ENCODE data around the gene MAP2K7.
"Not testable (repeated sequence)": the region's sequence is repeated elsewhere in the genome, so short reads cannot be mapped to it uniquely, and the experiment has no call there.

The MAP2K7 gene

DNA sequence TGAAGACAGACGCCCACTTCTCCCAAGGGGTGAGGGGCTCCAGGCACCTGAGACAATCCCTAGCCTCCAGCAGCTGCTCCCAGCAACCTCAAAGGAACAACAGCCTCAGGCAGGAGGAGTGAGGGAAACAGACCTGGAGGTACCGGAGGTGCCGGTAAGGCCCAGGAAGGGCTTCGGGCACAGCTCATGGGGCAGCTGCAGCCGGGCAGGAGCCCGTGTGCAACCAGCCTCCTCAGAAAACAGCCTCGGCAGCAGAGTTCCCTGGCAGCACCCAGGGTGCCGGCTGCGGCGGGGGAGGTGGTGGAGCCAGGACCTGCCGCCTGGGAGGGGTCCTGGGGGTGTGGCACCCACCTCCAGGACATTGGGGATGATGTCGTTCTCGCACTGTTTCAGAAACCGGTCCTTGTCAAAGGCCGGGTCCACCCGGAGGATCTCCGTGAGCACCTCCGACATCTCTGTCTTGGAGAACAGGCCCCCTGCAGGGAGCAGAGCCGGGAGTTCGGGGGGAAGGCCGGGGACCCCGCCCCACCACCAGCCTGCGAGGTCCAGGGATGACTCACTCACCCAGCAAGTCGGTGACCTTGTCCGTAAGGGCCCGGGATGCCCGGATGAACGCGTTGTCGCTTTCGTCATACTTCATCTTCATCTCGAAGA, 28.7 kb downstream of the MAP2K7 start:
- no peak for DNase-seq

DNA sequence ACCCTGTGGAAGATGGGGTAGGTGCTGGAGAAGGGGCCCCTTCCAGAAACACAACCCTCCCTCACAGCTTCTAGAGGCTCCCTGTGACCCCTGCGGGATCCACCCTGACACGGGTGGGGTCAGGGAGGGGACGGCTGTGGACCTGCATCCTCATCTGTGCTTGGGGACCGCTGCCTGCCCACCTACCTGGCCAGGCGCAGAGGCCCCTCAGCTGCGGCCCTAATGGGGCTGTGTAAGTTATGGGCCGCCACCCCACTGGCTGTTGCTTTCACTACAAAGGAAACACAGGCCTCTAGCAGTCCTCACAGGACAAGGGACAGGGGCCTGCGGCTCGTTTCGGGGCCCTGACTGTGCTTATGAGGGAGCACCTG, 29.2 kb downstream of the MAP2K7 start:
- no peak for DNase-seq

DNA sequence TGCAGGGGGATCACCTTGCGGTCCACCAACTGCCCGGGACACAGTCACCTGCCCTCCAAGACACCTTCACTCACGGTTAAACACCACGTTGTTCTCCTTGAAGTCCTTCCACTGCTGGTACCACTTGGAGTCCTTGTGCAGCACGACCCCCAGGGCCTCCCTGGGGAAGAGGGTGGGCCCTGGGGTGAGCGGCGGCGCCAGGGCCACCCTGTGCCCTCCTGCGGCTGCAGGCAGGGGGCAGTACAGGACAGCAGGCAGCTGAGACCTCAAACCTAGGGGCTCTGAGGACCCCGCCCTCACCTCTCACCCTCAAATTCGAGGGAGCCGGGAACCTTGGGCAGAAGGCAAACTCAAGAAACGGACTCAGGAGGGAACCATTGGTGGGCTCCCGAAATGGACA, 29.7 kb downstream of the MAP2K7 start:
- no peak for DNase-seq

DNA sequence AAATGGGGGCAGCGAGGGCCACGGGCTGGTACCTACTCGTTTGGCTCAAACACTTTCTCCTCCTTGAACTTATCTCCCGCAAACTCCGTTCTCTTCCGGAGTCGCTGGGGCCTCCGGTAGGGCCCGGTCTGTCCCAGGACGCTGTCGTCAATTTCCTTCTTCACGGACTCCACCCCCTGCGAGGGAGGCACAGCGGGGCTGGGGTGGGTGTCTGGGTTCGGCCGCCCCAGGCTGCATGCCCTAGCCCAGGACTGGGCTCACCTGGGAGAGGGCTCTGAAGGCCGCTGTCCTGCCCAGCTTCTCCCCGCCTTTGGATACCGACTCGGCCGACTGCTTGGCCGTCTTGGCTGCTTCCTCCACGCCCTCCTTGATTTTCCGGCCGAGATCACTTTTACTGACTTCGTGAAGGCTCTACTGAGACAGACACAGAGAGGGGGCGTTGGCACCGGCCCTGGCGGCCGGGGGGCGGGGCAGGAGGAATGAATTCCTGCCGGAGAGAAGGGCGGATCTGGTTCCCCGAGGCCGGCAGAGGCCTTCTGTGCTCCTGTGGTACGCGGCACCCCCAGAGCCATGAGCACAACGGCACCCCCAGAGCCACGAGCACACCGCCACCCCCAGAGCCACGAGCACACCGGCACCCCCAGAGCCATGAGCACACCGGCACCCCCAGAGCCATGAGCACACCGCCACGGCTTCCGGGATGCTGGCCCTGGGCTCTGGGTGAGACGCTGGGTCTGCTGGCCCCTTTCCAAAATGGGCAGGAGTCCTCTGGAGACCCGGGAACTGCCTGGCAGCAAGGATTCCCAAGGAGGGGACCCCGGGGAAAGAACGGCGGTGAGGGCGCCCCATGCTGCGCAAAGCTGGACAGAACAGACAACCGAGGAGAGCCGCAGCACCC, 30.4 kb downstream of the MAP2K7 start:
- DNase-seq, result no peak

DNA sequence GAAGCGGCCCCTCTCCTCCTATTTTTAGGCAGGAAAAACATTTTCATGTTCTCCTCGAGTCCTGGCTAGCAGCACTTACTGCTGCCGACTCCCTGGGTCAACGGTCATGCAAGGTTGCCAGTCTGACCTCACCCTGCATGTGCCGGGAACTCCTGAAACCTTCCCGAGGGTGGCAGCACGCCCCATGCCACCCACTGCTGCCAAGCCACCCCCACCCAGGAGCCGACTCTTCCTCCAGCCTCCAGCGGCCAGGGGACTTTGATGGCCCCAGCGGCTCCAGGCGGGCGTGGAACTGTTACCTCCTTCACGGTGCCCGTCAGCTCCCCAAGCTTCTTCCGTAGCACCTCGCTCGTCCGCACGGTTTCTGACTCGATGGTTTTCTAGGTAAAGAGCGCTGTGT, 31.1 kb downstream of the MAP2K7 start:
- no peak for DNase-seq

DNA sequence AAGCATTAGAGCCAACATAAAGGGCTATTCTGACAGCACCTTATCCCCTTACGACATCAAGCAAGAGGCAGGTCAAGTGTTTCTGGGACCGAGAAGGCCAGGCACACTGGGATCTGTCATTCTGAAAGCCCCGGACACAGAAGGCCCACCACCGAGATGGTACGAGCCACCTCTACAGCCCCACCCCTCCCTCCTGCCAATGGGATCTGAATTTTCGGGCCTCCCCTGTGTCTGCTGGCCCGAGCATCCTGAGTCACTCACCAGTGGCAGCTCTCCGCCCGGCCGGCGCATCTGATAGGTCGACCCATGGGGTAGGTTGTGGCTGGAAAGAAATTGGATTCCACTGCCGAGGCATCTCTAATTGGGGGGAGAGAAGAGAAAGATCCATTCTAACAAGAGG, 37.2 kb downstream of the MAP2K7 start:
- no peak for DNase-seq

DNA sequence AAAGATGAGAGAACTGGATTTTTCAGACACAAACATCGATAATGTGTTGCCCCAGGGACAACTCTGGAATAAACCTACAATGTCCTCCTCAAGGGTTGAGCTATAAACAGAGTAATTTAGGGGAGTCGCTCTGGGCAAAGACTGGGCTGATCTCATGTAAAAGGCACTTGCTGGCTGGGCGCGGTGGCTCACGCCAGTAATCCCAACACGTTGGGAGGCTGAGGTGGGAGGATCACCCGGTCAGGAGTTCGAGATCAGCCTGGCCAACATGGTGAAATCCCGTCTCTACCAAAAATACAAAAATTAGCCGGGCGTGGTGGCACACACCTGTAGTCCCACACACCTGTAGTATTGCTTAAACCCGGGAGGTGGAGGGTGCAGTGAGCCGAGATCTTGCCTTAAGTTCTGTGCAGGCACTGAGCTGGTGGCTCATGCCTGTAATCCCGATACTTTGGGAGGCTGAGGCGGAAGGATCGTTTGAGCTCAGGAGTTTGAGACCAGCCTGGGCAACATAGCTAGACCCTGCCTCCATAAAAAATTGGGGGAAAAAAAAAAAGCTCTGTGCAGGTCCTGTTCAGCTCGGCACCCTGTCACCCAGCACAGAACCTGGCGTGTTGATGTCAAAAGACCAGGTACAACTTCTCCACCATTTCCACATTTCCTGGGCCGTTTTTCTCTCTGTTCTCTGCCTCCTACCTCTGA, 38.4 kb downstream of the MAP2K7 start:
- DNase-seq, result no peak

DNA sequence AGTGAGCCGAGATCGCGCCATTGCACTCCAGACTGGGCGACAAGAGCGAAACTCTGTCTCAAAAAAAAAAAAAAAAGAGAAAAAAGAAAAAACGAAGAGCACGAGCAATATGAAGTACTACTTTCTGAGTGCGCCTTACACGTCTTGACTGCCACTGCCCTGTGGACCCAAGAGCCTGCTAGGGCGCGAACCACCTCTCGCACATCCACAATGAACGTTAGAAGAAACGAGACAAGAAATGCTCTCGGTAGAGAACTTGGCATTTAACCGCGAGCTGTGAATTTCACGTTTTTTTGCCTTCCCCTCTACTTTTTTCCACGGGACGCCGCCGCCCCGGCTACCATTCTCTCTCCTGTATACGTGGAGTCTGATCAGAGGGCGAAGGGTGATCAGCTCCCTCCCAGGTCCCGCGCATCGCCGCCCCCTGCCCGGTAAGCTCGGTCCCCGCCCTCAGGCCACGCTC, 39.3 kb downstream of the MAP2K7 start:
- DNase-seq, result no peak

DNA sequence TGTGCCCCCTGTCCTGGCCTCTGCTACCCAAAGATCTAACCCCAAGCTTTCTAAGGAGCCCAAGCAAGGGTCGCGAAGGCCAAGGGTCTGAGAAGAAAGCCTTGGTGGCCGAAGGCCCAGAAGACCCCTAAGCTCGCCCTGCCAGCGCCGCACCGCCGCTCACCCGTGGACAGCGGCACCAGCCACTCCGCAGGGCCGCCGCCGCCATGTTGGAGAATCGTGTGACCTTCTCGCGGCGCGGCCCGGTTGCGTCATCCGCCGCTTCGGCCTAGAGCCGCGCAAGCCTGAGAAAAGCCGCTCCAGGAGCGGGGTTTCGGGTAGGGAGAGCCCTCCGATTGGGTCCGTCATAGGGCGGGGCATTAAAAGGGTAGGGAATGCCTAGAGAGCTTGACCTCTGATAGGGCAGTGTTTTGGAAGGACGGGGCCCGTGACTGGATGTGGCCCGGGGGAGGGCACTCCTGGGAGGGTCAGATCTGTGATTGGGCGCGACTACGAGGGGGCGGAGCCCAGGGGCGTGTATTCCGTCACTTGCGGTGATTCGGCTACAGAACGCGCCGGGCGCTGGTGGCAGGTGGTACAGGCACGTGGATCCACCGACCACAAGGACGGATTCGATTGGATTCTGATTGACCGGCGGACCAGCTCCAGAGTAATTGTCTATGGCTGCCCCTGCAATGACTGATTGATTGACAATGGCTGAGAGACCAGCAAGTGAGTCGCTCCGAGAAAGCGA, 39.9 kb downstream of the MAP2K7 start, which contains the start of gene TIMM44:
Gene TIMM44, minus strand, starts transcription at position 223 of the 733 bp plus-strand sequence. Its CDS starts 15 bp downstream, at position 208.
- DNase-seq, result peak; percentile 97

DNA sequence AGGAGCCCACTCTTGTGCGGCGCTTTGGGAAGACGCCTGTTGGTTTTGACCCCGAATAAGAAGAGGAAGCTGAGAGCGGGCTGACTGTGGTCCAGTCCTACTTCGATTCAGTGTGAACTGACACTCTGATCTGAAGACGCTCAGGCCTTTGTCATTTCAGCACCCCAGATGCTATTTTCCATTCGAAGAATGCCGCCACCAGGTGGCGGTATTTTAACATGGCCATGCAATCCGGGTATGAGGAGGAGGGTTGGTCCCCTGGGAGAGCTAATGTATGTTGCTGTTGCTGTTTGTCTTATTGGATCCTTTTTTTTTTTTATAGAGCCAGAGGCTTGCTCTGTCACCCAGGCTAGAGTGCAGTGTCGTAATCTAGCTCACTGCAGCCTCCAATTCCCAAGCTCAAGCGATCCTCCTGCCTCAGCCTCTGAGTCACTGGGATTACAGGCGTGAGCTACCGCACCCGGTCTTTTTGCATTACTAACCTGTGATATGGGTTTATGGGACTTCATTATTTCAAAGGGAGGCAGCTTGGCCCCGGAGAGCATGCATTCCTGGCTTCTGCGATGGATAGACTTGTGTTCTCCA, 40.6 kb downstream of the MAP2K7 start:
- peak; percentile 76 for DNase-seq

DNA sequence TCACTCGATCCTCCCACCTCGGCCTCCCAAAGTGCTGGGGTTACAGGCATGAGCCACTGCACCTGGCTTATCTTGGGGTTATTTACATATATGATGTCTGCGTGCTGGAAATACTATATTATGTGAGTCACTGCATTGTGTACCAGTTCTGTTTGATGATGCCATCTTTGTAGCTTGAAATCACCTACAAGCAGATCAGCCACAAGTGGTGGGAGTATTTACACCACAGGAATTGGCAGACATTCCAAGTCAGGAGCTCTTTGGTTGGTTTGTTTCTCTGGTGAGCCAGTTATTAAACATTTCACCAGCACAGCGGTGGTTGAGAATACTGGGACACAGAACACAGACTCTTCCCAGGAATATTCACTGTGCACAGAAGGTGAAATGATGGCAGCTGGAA, 44.3 kb downstream of the MAP2K7 start:
- DNase-seq, result no peak

DNA sequence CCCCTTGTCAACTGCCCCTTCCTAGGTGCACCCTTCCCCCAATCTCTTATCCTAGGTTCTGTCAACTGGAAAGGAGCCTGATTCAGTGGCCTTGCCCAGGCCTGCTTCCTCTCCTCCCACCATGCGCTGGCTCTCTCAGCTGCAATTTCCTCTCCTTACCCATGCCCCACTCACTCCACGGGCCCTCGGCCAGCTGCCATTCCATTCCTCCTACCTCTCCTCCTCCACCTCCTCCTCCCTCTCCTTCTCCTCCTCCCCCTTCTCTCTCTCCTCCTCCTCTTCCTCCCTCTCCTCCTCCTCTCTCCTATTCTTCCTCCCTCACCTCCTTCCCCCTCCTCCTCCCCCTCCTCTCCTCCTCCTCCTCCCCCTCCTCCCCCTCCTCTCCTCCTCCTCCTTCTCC, 49.4 kb downstream of the MAP2K7 start:
- DNase-seq, result no peak

DNA sequence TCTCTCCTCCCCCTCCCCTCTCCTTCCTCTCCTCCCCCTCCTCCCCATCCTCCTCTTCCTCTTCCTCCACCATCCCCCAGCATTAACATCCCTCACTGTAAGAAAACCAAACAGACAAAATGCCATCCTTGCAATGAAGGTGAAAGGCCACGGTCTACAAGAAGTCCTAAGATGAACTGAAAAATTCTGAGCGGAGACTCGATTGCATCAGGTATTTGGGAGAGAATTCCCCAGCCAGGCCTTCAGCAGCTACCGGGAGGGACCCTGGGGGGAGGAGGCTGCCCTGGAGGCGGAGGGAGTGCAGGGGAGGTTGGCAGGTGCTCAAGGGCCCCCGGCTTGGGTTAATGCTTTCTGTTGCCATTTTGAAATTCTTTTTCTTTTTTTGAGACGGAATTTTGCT, 49.9 kb downstream of the MAP2K7 start:
- no peak for DNase-seq

DNA sequence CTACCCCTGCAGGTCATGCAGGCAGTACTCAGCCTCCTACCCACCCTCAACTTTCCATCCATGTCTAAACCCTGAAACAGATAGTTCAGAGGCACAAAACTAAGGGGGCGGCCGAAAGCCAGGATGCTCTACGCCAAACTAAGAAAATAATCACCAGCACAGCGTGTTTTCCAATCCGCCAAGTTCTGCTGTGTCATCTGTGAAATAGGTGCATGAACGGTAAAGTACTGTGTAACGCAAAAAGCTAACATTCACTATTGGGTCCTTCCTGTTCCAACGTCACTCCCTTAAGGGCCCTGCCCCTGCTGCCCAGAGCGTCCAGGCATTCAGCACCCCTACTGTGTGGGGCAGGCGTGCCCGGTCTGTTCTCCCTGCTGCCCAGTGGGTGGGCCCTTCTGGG, 52.0 kb downstream of the MAP2K7 start:
- DNase-seq, result no peak

DNA sequence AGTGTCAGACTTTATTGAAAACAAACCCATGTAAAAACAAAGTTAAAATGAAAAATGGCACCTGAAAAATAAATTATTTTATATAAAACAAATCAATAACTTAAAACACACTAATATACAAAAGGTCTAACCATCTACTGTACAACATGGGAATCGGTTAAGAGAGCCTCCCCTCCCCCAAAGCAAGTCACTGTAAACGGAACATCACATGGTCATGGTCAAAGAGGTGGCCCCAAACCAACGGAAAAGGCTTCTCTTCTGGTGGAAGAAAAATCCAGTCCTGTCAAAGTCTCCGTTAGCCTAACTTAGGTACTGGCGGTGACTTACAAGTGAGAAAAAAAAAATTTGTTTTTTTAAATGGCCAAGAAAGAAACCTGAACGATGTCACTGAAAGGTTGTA, 55.5 kb downstream of the MAP2K7 start:
- no peak for DNase-seq

DNA sequence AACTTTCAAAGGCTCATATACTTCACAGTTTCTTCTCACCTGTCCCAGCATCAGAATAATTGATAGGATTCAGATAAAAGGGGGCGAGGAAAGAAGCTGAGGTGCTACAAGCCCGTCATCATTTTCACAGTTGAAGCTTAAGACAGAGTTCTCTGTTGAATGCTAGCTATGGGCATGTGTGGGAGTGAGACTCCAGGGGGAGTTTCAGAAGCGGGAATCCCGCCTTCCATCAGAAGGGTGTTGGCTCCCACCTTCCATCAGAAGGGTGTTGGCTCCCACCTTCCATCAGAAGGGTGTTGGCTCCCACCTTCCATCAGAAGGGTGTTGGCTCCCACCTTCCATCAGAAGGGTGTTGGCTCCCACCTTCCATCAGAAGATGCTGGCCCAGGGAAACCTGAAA, 57.4 kb downstream of the MAP2K7 start:
- not testable (repeated sequence) for DNase-seq

DNA sequence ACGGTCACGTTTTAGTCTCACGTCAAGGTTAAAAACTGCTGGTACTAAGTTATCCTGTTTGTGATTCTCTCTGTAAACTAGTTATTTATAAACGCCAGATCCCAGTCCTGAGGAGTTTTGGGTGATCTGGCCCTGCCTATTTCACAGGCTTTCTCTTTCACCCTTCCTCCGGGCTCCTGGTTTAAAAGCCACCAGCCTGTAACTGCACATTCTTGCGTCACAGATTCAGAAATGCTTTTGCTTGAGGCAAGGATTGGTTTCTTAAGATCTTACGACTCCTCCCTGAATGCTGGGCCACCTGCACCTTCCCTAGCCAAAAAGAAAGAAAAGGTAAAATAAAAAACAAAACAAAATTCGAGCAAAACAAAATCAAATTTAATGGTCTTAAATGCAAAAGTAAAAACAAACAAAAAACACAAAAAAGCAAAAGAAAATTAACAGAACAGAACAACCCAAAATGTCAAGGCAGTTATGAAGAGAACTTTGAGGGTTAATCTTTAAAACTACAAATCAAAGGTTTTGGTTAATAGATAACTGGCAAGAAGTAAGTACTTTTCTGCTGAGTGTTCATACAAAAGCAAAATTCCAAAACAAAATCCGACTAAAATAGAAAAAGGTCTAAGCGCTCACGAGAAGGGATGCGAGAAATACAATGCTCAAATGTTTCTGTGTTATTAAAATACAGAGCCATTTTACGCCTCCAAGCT, 58.4 kb downstream of the MAP2K7 start:
- no peak for DNase-seq

DNA sequence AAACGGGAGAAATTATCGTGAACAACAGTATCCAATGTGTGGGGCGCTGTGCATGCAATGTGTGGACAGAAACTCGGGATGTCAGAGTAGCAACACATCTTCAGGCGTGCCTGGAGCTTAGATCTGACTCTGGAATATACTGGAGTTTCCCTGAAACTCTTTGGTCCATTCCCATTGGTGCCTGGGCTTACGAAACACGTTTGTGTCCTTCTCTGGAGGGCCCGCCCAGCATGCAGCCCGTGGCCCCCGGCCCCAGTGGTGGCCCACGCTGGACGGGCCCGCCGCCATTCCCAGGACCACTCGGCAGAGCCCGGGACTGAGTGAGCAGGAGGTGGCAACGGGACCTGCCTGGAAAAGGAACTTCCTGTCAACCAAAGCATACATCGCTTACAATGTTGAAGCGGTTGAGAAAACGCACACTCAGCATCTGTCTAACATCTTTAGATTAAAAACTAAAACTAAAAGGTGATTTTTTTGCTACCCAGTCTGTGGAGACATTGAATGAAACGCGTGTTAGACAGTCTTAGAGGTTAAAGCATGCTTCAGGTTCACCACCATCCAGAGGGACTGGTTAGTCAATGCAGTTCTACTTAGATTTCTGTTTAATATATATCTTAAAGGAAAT, 59.1 kb downstream of the MAP2K7 start:
- DNase-seq, result no peak

DNA sequence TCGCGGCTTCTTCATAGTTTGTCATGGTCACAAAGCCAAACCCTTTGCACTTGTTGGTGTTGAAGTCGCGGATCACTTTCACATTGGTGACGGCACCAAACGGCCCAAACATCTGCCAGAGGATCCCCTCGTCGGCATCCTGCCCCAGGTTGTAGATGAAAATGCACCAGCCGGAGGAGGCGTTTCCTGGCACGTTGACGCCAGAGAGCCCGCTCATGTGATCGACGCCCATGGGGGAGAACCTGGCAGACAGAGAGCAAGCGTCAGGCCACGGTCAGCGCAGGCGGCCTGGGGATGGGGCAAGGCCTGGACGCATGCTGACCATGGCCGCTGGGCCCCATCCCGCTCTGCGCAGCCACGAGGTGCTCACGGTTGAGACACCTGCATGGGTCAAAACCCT, 59.9 kb downstream of the MAP2K7 start:
- no peak for DNase-seq
